ENCODE results near the gene GNB4.
A peak's percentile ranks its signal among the peaks of the same experiment; 100 is the strongest.

The GNB4 gene

DNA sequence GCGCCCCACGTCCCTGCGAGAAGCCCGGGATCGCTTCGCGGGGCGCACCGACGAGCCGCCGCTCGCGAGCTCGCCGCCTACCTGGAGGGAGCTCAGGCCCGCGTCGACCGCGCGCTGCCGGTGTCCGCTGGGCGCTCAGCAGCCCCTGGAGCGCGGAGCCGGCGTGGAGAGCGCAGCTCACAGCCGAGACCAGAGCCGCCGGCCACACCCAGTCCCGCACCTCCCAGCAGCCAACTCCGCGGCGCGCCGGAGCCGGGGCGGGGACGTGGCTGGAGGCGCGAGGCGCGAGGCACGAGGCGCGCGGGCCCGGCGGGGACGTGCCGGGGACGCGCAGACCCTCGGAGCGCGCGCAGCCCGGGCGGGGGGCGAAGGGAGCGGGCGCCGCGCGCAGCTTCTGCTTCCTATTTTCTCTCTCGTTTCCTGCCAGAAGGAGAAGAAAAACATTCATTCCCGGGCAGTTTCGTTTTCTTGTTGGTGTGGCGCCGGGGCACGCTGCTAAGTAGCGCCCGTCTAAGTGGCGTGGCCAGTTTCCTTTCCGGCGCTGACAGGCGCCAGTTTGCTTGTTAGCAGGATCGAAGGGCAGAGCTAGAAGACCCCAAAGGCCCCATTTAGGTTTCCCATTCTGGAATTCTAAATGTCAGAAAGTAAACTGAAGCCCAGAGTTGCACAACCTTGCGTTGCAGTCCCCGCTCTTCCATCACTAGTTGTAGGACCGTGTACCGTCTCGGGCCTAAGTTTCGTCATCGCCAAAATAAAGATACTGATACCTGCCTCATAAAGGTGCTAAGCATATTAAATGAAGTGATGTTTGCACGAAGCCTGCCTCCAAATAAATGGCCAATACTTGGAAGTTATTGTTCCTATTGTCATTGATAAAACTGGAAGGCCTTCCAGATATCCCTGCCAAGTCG is at the start of gene GNB4:
TSS of gene GNB4 (minus strand) at position 206 of the 911 bp plus-strand sequence. CDS start 25,270 bp downstream, outside the sequence.
- peak; percentile 26 for DNase-seq

GRCh38 chr3:179495483-179495882 is 44.2 kb upstream of the GNB4 start:
- no peak for DNase-seq

- DNase-seq: no peak
Measured at GRCh38 chr3:179493260-179493659, 42.0 kb upstream of the GNB4 start.

DNA sequence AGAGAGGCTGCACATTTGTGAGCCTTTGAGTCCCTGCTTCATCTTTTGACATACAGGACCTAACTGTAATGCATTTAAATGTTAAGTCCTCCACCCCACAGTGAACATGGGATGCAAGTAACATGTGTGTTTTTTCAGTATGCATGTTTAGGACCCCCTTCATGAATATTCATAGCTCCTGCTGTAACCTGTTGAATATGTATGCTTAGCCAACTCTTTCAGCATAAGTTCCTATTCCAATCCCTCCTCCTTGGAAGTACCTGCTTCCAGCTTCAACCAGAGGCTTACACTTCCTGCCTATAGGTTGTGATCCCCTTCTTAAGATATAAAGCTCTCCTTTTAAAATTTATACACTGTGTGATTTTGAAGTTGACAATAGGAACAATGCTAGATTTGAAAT is 36.9 kb upstream of the GNB4 start:
- no peak for DNase-seq

- no peak for DNase-seq
Measured at GRCh38 chr3:179486806-179487205, 35.5 kb upstream of the GNB4 start.

DNA sequence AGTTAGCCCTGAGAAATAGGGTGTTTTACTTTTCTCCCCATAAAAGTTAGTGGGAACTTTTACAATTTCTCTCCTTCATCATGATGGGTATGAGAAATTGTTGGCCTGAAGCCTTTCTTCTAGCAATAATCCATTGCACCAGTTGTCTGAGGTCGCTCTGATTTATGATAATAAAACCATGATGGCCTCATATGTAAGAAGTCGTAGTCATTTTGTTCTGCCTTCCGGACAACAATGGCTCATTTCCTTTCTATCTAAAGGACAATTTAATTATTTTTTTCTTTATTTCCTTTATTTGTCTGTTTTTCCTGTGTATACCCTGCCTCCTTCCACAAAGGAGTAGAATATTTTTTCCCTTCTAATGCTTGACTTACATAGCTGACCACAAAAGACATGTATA is 31.6 kb upstream of the GNB4 start:
- DNase-seq: no peak

DNA sequence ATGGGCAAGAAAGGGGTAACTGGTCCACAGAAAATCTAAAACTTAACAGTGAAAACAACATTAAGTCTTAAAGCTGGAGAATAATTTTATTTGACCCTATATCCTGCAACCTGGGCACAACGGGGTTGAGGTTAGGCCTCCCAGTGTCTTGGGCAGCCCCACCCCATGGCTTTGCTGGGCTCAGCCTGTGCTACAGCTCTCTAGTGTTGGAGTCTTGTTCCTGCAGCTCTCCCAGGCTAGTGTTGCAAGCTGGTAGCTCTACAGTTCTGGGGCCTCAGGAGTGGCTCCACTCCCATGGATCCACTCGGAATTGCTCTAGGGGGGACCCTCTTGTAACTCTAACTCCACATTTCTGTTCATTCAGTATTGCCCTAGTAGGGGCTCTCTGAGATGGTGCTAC is 24.9 kb upstream of the GNB4 start:
- no peak for DNase-seq

DNA sequence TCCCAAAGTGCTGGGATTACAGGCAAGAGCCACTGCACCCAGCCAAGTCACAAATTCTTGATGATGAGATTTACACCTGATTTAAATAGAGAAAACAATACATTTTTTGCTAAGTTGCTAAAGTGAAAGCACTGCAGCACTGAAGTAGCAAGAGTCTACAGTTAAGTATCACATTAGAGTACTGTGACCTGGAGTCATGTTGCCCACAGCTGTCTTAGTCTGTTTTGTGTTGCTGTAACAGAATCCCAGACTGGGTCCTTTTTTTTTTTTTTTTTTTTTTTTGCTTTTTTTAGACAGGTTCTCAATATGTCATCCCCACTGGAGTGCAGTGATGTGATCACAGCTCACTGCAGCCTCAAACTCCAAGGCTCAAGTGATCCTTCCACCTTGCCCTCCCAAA is 23.2 kb upstream of the GNB4 start:
- no peak for DNase-seq

- no peak for DNase-seq
Measured at GRCh38 chr3:179473565-179473964, 22.3 kb upstream of the GNB4 start.

GRCh38 chr3:179464323-179465092 is 13.2 kb upstream of the GNB4 start:
- no peak for DNase-seq

DNA sequence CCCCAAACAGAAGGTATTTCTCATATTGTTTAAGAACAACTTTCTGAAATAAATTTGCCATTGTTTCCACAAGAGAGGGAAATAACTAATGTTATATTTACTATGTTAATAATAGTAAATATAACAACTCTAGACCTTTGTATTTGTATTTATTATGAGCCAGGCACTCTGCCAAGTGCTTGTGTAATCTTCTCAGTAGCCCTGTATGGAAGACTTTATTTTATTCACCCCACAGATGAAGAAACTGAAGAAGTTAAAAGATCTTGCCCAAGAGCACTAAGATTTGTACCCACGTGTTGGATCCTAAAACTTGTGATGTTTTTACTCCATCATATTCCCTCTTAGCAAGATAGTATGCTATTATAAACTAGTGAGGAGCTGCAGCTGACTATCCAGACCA is 12.0 kb upstream of the GNB4 start:
- DNase-seq: no peak

- DNase-seq: no peak
Measured at GRCh38 chr3:179460260-179460659, 9.0 kb upstream of the GNB4 start.

DNA sequence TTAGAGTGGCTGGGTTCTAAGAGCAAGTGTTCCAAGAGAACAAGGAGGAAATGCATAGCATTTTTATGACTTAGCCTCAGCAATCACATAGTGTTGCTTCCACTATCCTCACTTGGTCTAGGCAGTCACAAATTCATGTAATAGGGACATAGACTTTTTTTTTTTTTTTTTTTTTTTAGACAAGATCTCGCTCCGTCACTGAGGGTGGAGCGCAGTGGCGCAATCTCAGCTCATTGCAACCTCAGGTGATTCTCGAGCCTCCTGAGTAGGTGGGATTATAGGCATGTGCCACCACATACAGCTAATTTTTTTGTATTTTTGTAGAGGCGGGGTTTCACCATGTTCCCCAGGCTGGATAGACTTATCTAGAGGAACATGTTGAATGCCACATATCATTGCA is 4.7 kb upstream of the GNB4 start:
- no peak for DNase-seq

DNA sequence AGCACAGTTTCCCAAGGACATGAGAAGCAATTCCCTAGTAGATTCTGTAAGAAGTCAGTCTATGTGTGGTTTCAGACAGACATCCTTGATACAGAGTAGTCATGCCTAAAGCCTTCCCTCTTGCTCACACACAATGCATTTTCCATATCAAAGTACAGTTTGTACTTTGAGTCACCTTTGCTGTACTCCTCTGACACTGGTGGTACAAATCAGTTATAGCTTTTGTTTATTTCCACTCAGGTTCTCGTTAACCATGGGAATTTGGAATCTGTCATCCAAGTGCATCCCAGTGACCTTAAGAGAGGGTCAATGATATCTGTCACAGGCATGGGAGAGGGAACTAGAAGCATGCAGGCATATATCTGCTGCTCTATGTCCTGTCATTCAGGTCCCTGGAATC is 3.6 kb upstream of the GNB4 start:
- no peak for DNase-seq

DNA sequence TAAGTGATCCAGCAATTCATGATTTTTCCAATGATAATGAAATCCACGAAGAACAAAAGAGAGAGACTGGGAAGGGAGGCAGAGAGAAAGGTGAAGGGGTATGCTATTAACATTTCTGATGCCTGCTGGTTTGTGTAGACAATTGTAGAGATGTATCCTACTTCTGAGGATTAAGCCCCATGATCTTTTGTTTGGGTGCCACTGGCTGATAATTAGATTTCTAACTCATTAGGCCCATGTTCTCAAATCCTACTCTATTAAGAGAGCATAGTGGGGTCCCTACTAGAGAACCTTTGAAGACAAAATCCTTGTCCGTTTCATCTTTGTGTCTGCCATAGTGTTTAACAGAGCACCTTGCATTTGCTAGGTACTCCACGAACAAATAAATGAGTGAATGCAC is 2.7 kb upstream of the GNB4 start:
- DNase-seq: no peak

DNA sequence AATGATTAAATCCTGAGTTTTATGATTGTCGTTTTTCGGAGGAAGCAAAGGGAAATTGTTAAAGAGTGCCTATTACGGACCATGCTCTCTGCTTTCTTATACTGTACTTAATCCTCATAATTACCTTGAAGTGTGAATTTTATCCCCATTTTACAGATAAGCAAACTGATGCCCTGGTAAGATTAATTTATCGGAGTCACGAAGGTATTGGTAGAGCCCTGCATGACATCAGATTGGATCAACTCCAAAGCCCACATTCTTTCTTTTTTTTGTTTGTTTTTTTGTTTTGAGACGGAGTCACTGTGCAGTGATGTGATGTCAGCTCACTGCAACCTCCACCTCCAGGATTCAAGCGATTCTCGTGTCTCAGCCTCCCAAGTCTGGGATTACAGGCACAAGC is 1.6 kb upstream of the GNB4 start:
- DNase-seq: no peak

GRCh38 chr3:179452176-179452564 is 900 bp upstream of the GNB4 start:
- no peak for DNase-seq

- no peak for DNase-seq
Measured at GRCh38 chr3:179450901-179451264, 387 bp downstream of the GNB4 start.

DNA sequence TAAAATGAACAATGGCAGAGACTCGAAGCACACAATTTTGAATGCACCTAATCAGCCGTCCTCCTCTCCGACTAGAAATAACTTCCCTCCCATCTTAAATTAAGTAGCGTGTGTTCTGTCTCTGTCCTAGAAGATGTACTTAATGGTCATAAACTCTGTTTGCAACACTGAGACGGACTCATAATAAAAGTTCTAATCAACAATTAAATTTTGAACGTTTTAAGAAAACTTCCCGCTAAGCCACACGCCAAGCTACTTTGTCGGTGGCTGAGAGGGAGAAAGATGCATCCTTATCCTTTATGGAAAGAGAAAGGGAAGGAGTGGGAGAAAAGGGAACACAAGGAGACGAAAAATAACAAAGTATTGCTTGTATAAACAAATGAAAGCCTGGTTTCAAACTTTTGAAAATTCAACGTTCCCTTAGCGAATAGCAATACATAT is 989 bp downstream of the GNB4 start:
- DNase-seq: no peak

DNA sequence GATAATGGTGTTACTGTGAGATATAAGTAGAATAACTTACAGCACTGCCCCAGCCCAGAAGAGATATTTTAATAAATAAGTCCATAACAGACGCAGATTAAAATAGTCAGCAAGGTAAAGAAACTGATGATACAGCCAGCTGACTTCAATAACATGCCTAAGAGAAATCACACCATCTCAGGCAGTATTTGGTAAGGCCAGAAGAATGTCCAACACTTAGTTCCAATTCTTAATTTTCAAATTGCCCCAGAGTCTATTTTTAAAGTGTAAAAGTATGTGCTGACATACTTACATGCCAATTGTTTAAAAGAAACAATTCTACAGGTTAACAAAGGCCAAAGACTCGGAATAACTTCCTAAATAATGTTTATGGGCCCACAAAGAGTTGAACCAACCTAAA is 1.6 kb downstream of the GNB4 start:
- no peak for DNase-seq

GRCh38 chr3:179447251-179447650 is 4.0 kb downstream of the GNB4 start:
- DNase-seq: no peak

- no peak for DNase-seq
Measured at GRCh38 chr3:179446501-179446900, 4.8 kb downstream of the GNB4 start.

- DNase-seq: no peak
Measured at GRCh38 chr3:179438841-179439240, 12.4 kb downstream of the GNB4 start.

- no peak for DNase-seq
Measured at GRCh38 chr3:179436517-179436916, 14.8 kb downstream of the GNB4 start.
